Measurements from ENCODE around the gene MLNR. TPM values are rescaled to one million over a fixed set of nuclear protein-coding genes. Genes with fewer than 3 reads are reported as not detected.
A peak's percentile ranks its signal among the peaks of the same experiment; 100 is the strongest.

MLNR gene
- total and polyA plus RNA-seq, 12 donors = not detected

DNA sequence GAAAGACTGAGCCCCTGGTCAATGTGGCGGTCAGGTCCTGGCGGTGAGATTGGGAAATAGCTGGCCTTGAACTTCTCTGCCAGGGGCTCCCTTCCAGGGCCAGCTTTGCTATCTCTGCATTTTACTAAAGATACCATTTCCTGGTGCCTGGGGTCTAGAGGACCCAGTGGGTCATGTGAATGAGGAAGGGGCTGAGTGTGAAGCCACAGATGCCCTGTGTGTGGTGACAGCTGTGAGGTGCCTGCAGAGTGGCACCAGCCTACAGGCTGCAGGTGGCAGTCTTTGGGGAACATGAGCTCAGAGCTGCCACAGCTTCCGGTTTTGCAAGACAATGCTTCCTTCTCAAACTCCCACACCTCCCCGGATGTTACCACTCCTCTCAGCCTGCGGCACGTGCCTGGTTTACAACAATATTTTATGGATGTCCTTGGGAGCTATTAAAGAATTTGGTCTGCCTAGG, 5.2 kb upstream of the MLNR start:
- Histone ChIP-seq H3K4me1 (peaks cover 0 to 17% (median 0%) of the 10 kb centered on the region in 9 donors), H3K9me3 (no peaks in the 10 kb centered on the region), H3K27me3 (peaks cover 0 to 22% (median 20%) of the 10 kb centered on the region in 7 donors), H3K4me3 (no peak overlapping the region), H3K36me3 (peaks cover 0 to 13% (median 0%) of the 10 kb centered on the region in 9 donors), H3K27ac (peak overlapping the region in 1 of 10 donors; percentile 41)
- TF ChIP-seq, protein P1, sequence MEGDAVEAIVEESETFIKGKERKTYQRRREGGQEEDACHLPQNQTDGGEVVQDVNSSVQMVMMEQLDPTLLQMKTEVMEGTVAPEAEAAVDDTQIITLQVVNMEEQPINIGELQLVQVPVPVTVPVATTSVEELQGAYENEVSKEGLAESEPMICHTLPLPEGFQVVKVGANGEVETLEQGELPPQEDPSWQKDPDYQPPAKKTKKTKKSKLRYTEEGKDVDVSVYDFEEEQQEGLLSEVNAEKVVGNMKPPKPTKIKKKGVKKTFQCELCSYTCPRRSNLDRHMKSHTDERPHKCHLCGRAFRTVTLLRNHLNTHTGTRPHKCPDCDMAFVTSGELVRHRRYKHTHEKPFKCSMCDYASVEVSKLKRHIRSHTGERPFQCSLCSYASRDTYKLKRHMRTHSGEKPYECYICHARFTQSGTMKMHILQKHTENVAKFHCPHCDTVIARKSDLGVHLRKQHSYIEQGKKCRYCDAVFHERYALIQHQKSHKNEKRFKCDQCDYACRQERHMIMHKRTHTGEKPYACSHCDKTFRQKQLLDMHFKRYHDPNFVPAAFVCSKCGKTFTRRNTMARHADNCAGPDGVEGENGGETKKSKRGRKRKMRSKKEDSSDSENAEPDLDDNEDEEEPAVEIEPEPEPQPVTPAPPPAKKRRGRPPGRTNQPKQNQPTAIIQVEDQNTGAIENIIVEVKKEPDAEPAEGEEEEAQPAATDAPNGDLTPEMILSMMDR (IDR thresholded peaks at IDR 0.05) = peak in 2 of 9 donors; percentile 8 to 23
- intact Hi-C loops (cut with DNase I) = no loop called here
- DNase-seq (peak in 1 of 2 donors; percentile 25), ATAC-seq (peak; percentile 26 to 76 (median 46))
- 48 to 51% methylated on average over 6 of the region's 6 CpGs for WGBS, 2 donors

DNA sequence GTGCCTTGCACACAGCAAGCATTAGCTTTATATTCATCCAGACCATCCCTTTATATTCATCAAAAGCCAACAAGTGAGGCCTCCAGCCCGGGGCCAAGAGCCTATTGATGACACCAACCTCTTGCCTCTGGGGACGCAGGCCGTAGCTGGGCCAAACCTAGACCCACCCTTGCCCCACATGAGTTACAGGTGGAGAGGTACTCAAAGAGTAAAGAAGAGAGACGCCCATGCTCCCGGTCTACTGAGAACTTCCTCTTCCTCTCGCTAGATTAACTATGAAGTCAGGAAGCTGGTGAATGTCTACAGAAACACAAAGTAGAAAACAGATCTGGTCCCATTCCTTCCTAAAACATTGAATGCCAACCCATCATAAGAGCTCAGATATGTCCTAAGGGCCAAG, 3.8 kb upstream of the MLNR start:
- Histone ChIP-seq H3K27ac (no peak overlapping the region), H3K27me3 (peaks cover 11 to 35% (median 34%) of the 10 kb centered on the region in 7 donors), H3K9me3 (no peaks in the 10 kb centered on the region), H3K4me1 (peaks cover 0 to 27% (median 10%) of the 10 kb centered on the region in 9 donors), H3K36me3 (peaks cover 0 to 3% (median 0%) of the 10 kb centered on the region in 9 donors), H3K4me3 (no peak overlapping the region)
- WGBS, 2 donors = 83 to 86% methylated on average over 6 of the region's 6 CpGs
- ATAC-seq (no peak), DNase-seq (no peak)
- TF ChIP-seq, protein P1 (IDR thresholded peaks at IDR 0.05) = no peak
- intact Hi-C loops (cut with DNase I) = no loop called here

DNA sequence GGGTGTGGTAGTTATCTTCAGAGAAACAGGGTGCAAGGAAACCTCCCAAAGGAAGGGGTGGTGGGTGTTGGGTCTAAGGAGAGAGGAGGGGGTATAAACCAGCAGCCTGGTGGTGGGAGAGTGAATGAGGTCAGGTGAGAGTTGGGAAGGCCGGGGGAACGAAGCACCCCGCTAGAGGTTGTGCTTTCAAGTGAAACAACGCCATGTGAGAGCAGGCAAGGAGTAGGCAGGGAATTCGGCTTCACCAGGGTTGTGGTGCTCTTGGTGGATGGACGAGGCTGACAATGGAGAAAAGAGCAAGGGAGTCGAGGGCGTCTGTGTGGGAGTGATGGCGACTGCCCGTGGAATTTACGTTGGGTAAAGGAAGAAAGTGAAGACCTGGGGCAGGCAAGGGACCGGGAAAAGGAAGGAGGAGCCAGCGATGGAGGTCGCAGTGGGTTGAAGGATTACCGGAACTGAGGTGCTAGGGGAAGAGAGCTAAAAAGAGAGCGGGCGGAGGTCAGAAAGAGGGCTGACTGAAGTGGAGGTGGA, 2.1 kb upstream of the MLNR start:
- Histone ChIP-seq H3K27ac (no peak overlapping the region), H3K9me3 (no peaks in the 10 kb centered on the region), H3K4me1 (peaks cover 0 to 29% (median 10%) of the 10 kb centered on the region in 9 donors), H3K36me3 (no peaks in the 10 kb centered on the region), H3K4me3 (no peak overlapping the region), H3K27me3 (peaks cover 12 to 52% (median 49%) of the 10 kb centered on the region in 7 donors)
- WGBS, 2 donors = 40 to 45% methylated on average over 17 of the region's 17 CpGs
- no peak for ATAC-seq
- TF ChIP-seq, protein P1 (IDR thresholded peaks at IDR 0.05) = no peak
- no peak for DNase-seq
- intact Hi-C loops (cut with DNase I) = no loop called here

DNA sequence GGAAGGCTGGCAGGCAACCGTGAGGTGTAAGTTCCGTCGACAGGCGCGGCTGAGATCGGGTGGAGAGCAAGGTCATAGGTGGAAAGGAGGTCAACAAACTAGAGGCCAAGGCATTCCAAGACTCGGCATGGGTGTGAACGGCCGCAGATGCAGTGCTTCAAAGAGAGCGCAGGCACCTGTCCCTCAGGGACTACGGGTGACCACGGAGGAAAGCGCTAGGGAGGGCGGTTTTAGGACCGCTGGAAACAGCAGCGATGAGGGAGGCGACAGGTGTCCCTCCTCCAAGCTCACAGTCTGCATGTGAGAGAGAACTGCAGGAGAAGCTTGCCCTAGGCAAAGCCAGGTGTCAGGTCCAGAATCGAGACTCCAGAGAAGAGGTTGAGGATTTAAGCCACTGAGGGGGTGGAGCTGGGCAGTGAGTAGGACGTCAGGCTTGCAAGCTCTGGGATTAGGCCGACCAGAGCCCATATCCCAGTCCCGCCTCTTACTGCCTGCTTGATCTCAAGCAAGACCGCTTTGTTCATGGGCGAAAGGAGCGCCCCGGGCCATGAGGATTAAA, 1.6 kb upstream of the MLNR start:
- TF ChIP-seq, protein P1 (IDR thresholded peaks at IDR 0.05) = no peak
- H3K36me3 ChIP-seq = no peaks in the 10 kb centered on the region
- H3K4me3 ChIP-seq = no peak overlapping the region
- ATAC-seq = no peak
- no peak for DNase-seq
- WGBS, 2 donors = 22 to 28% methylated on average over 25 of the region's 25 CpGs
- H3K27ac ChIP-seq = no peak overlapping the region
- H3K4me1 ChIP-seq = peaks cover 0 to 29% (median 10%) of the 10 kb centered on the region in 9 donors
- intact Hi-C loops (cut with DNase I) = no loop called here
- no peaks in the 10 kb centered on the region for H3K9me3 ChIP-seq
- H3K27me3 ChIP-seq = peaks cover 12 to 58% (median 53%) of the 10 kb centered on the region in 7 donors
